ENCODE results near the gene ENTPD2. TPM values are rescaled to one million over a fixed set of nuclear protein-coding genes. Genes with fewer than 3 reads are reported as not detected.
A peak's percentile ranks its signal among the peaks of the same experiment; 100 is the strongest.

Gene ENTPD2
- total and polyA plus RNA-seq, 2 of the 4 experiments (the other 2 are of a cell fraction) = not detected

DNA sequence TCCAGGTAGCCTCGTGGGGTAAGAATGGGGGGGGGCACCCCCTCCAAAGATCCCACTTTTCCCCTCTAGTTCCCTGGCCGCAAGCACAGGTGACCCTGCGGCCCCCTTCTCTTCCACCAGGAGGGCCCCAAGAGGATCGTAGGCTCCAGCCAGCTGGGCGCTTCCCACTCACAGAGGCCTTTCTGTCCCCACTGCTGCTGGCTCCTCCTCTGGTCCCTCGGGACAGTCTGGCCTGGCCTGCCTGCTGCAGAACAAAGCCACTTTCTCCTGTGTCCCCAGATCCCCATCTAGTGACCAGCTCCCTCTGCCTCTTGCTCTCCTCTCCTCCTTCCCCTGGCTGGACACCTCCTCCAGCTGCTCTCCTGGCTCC lies 17.0 kb upstream of the ENTPD2 start:
- WGBS, 2 experiments (ENCODE audit: extremely low coverage in 2 of 2, insufficient read length in 1 of 2) = 0% methylated on average over 1 of the region's 6 CpGs; no CpG with 5 or more reads in 1 of the 2 experiments
- Histone ChIP-seq H2BK20ac (ENCODE audit: low read depth, low read length) (no peak overlapping the region), H3K36me3 (ENCODE audit: control insufficient read depth, insufficient read depth, low read length) (no peaks in the 10 kb centered on the region), H3K23ac (ENCODE audit: low read depth, low read length) (no peak overlapping the region), H3K4ac (ENCODE audit: low read depth, low read length) (peak overlapping the region; percentile 43; the same call in 1 of the 2 replicates), H3K27me3 (ENCODE audit: control insufficient read depth, insufficient read depth, low read length) (no peaks in the 10 kb centered on the region; the same call in 1 of the 2 replicates), H3K27ac (ENCODE audit: insufficient read depth, low read length) (no peak overlapping the region; the same call in 1 of the 2 replicates), H3K4me1 (ENCODE audit: control insufficient read depth, insufficient read depth, low read length) (peaks cover 3% of the 10 kb centered on the region; the same call in 1 of the 2 replicates), H4K5ac (ENCODE audit: low read depth, low read length) (no peak overlapping the region), H2AK9ac (replicated peaks; ENCODE audit: low read depth, low read length, poor library complexity) (peak overlapping the region; percentile 44), H3K9me3 (ENCODE audit: control insufficient read depth, insufficient read depth, low read length) (no peaks in the 10 kb centered on the region), H3K14ac (replicated peaks; ENCODE audit: low read depth, low read length) (no peak overlapping the region), H3K56ac (ENCODE audit: extremely low read depth, insufficient read depth, low read length) (no peak overlapping the region), H2BK15ac (ENCODE audit: low read depth, low read length) (no peak overlapping the region), H2BK5ac (ENCODE audit: low read depth, low read length, poor library complexity, severe bottlenecking) (no peak overlapping the region), H4K91ac (ENCODE audit: insufficient read depth, low read depth, low read length) (peak overlapping the region; percentile 76), H4K20me1 (ENCODE audit: insufficient read depth, low read length) (no peaks in the 10 kb centered on the region), H2BK120ac (ENCODE audit: low read depth, low read length) (no peak overlapping the region), H2AK5ac (ENCODE audit: low read depth, low read length) (peak overlapping the region; percentile 70), H3K9ac (ENCODE audit: low read depth, low read length) (peak overlapping the region; percentile 23; the same call in 1 of the 2 replicates), H4K8ac (ENCODE audit: low read depth in 2 of 2, low read length in 2 of 2) (peak overlapping the region; percentile 74 to 79; a peak in 3 of 4 replicates), H3K4me3 (ENCODE audit: insufficient read depth, low read depth, low read length) (peak overlapping the region; percentile 21), H3K4me2 (ENCODE audit: low read depth, low read length) (peak overlapping the region; percentile 20; the same call in 1 of the 2 replicates), H3K9me1 (ENCODE audit: insufficient read depth, low read length) (no peaks in the 10 kb centered on the region), H2AFZ (replicated peaks; ENCODE audit: low read length, poor library complexity) (peak overlapping the region; percentile 90), H3K79me1 (ENCODE audit: low read depth in 1 of 2, low read length in 2 of 2) (peaks cover 2 to 11% of the 10 kb centered on the region in 2 experiments), H3K18ac (ENCODE audit: low read depth, low read length) (no peak overlapping the region)
- no TSS peak for BruUV-seq (replicated peaks)
- in situ Hi-C loops (cut with MboI; ENCODE audit: low sequenced_read_pairs) (no loop called here), intact Hi-C loops (cut with micrococcal nuclease) (loop anchor here (1.0 kb wide), 1 partner anchor 15 kb away; the partner anchor contains the start of gene MAN1B1), dilution Hi-C loops (cut with HindIII; ENCODE audit: low sequenced_read_pairs, unreplicated experiment) (no loop called here)
- ChIA-PET CTCF (interaction anchor here (1.0 kb wide), 1 partner anchor 19 kb away, joined by 3 read pairs; no protein-coding TSS in a partner anchor), POLR2A (ENCODE audit: unreplicated experiment) (no interaction called here)
- ATAC-seq (ENCODE audit: low read depth) (no peak), DNase-seq (no peak)
- TF ChIP-seq NFE2L2 (IDR thresholded peaks at IDR 0.05; ENCODE audit: low read depth, low read length) = no peak
- no peak for TF ChIP-seq CTCF (conservative IDR thresholded peaks at IDR 0.05; ENCODE audit: low read depth, low read length)
- TF ChIP-seq MXI1 (IDR thresholded peaks at IDR 0.05; ENCODE audit: borderline replicate concordance, low read depth, low read length) = no peak
- no peak for TF ChIP-seq USF2 (IDR thresholded peaks at IDR 0.05; ENCODE audit: low read depth, low read length)
- TF ChIP-seq CEBPB (IDR thresholded peaks at IDR 0.05; ENCODE audit: low read depth, low read length) = no peak
- no peak for TF ChIP-seq RAD21 (IDR thresholded peaks at IDR 0.05; ENCODE audit: low read length)
- TF ChIP-seq SMC3 (IDR thresholded peaks at IDR 0.05; ENCODE audit: low read depth, low read length) = no peak
- no peak for TF ChIP-seq BHLHE40 (IDR thresholded peaks at IDR 0.05; ENCODE audit: low read depth, low read length)
- no peak for TF ChIP-seq CHD1 (IDR thresholded peaks at IDR 0.05; ENCODE audit: low read depth, low read length)
- no peak for TF ChIP-seq MAZ (IDR thresholded peaks at IDR 0.05; ENCODE audit: borderline replicate concordance, low read depth, low read length)
- TF ChIP-seq RFX5 (IDR thresholded peaks at IDR 0.05; ENCODE audit: low read depth, low read length) = no peak
- no peak for TF ChIP-seq ELK1 (IDR thresholded peaks at IDR 0.05; ENCODE audit: borderline replicate concordance, low read depth, low read length)
- no peak for TF ChIP-seq POLR2A (IDR thresholded peaks at IDR 0.05; ENCODE audit: low read depth, low read length)
- TF ChIP-seq RCOR1 (IDR thresholded peaks at IDR 0.05; ENCODE audit: insufficient replicate concordance, low read length) = no peak
- no peak for TF ChIP-seq FOS (IDR thresholded peaks at IDR 0.05; ENCODE audit: low read depth, low read length)
- no peak for TF ChIP-seq MAFK (IDR thresholded peaks at IDR 0.05; ENCODE audit: low read depth, low read length)

All from IMR-90 (cell line).